Osteoblast (primary cell): ENCODE measurements around the gene ATP11A. TPM values are rescaled to one million over a fixed set of nuclear protein-coding genes. Genes with fewer than 3 reads are reported as not detected.

Experiments
- DNase-seq: peaks from one replicate; pipeline ENCODE4 v3.0.0; 2011; ENCODE audit warnings: low spot score, mixed read lengths; ENCODE audit not compliant: insufficient read length; ENCODE audit errors: missing footprints
- H2AFZ ChIP-seq: 2 replicates; pipeline ENCODE4 v1.6.0; 2011; ENCODE audit warnings: mild to moderate bottlenecking, low read length
- H3K27ac ChIP-seq: 2 replicates; pipeline ENCODE4 v1.5.1; 2011; ENCODE audit warnings: mild to moderate bottlenecking, low read depth, low read length, moderate library complexity
- H3K27me3 ChIP-seq: 2 replicates; pipeline ENCODE4 v1.6.0; 2012; ENCODE audit warnings: mild to moderate bottlenecking, control low read depth, inconsistent platforms, low read length, moderate library complexity; ENCODE audit not compliant: insufficient read depth
- H3K36me3 ChIP-seq: 2 replicates; pipeline ENCODE4 v1.5.1; 2011; ENCODE audit warnings: mild to moderate bottlenecking, low read length, control low read depth, moderate library complexity; ENCODE audit not compliant: insufficient read depth
- H3K4me1 ChIP-seq: 2 replicates; pipeline ENCODE4 v1.5.1; 2011; ENCODE audit warnings: mild to moderate bottlenecking, low read length, control low read depth, moderate library complexity; ENCODE audit not compliant: insufficient read depth
- H3K4me2 ChIP-seq: 2 replicates; pipeline ENCODE4 v1.6.0; 2011; ENCODE audit warnings: mild to moderate bottlenecking, low read length; ENCODE audit not compliant: insufficient read depth
- H3K4me3 ChIP-seq: fragments of 200-600 bp; sonication (generic); 3 replicates; pipeline ENCODE4 v1.5.1; 2012; ENCODE audit warnings: mild to moderate bottlenecking, low read length, inconsistent platforms; ENCODE audit not compliant: insufficient read depth
- H3K79me2 ChIP-seq: 2 replicates; pipeline ENCODE4 v1.6.0; 2012; ENCODE audit warnings: mild to moderate bottlenecking, low read length, control low read depth, inconsistent platforms; ENCODE audit not compliant: insufficient read depth
- H3K9me3 ChIP-seq: 2 replicates; pipeline ENCODE4 v1.5.1; 2011; ENCODE audit warnings: low read depth, low read length, control low read depth
- H4K20me1 ChIP-seq: 2 replicates; pipeline ENCODE4 v1.6.0; 2012; ENCODE audit warnings: mild to moderate bottlenecking, low read length, control low read depth; ENCODE audit not compliant: insufficient read depth
- CTCF ChIP-seq: IDR thresholded peaks from 2 replicates; pipeline ENCODE4 v1.5.1; 2011; ENCODE audit warnings: mild to moderate bottlenecking, low read depth, low read length, moderate library complexity; ENCODE audit errors: extremely low read depth
- total RNA-seq: library from RNA; depleted of rRNA; stranded (reverse); fragments of >200 nt; gene quantifications from 2 replicates; pipeline ENCODE4 v1.2.3, GENCODE V29; 2012

Gene ATP11A
- total RNA-seq, 1 donor, result 7.6 TPM

GRCh38 chr13:112833551-112834257, 143.9 kb downstream of the ATP11A start:
- no peaks in the 10 kb centered on the region for H3K79me2 ChIP-seq
- no peak overlapping the region for H2AFZ ChIP-seq
- DNase-seq, result peak; percentile 55
- no peak overlapping the region for H3K4me2 ChIP-seq
- no peak for TF ChIP-seq CTCF
- no peak overlapping the region for H3K27ac ChIP-seq
- H3K36me3 ChIP-seq, result peaks cover 12% of the 10 kb centered on the region
- H3K27me3 ChIP-seq, result no peaks in the 10 kb centered on the region
- H4K20me1 ChIP-seq, result no peaks in the 10 kb centered on the region
- no peaks in the 10 kb centered on the region for H3K9me3 ChIP-seq
- no peaks in the 10 kb centered on the region for H3K4me1 ChIP-seq
- H3K4me3 ChIP-seq, result no peak overlapping the region

- no peak for TF ChIP-seq CTCF
- no peak for DNase-seq
- no peaks in the 10 kb centered on the region for H3K27me3 ChIP-seq
Observed at GRCh38 chr13:112835344-112835743, 145.5 kb downstream of the ATP11A start.

GRCh38 chr13:112835796-112836195, 146.0 kb downstream of the ATP11A start:
- H3K79me2 ChIP-seq, result no peaks in the 10 kb centered on the region
- H3K4me2 ChIP-seq, result no peak overlapping the region
- H3K4me1 ChIP-seq, result no peaks in the 10 kb centered on the region
- no peaks in the 10 kb centered on the region for H4K20me1 ChIP-seq
- peaks cover 12% of the 10 kb centered on the region for H3K36me3 ChIP-seq
- DNase-seq, result peak; percentile 62
- no peaks in the 10 kb centered on the region for H3K9me3 ChIP-seq
- H3K4me3 ChIP-seq, result no peak overlapping the region
- no peak overlapping the region for H3K27ac ChIP-seq
- no peaks in the 10 kb centered on the region for H3K27me3 ChIP-seq
- TF ChIP-seq CTCF, result no peak
- H2AFZ ChIP-seq, result no peak overlapping the region

More at GRCh38 chr13:112835344-112835743, 145.5 kb downstream of the ATP11A start:
- H2AFZ ChIP-seq, result no peak overlapping the region
- H3K36me3 ChIP-seq, result peaks cover 12% of the 10 kb centered on the region
- H3K4me1 ChIP-seq, result no peaks in the 10 kb centered on the region
- no peak overlapping the region for H3K27ac ChIP-seq
- H3K4me3 ChIP-seq, result no peak overlapping the region
- no peaks in the 10 kb centered on the region for H3K9me3 ChIP-seq
- H3K4me2 ChIP-seq, result no peak overlapping the region
- no peaks in the 10 kb centered on the region for H4K20me1 ChIP-seq
- no peaks in the 10 kb centered on the region for H3K79me2 ChIP-seq

- H3K9me3 ChIP-seq, result no peaks in the 10 kb centered on the region
- no peak overlapping the region for H3K27ac ChIP-seq
- H4K20me1 ChIP-seq, result no peaks in the 10 kb centered on the region
- no peaks in the 10 kb centered on the region for H3K27me3 ChIP-seq
- TF ChIP-seq CTCF, result no peak
- H3K4me1 ChIP-seq, result no peaks in the 10 kb centered on the region
- no peaks in the 10 kb centered on the region for H3K79me2 ChIP-seq
- H2AFZ ChIP-seq, result no peak overlapping the region
- H3K4me2 ChIP-seq, result no peak overlapping the region
- no peak overlapping the region for H3K4me3 ChIP-seq
- H3K36me3 ChIP-seq, result peaks cover 5% of the 10 kb centered on the region
- peak; percentile 48 for DNase-seq
Observed at GRCh38 chr13:112836940-112837339, 147.1 kb downstream of the ATP11A start.
